CD4-positive, alpha-beta T cell (primary cell): ENCODE measurements around the gene PYGL. TPM values are rescaled to one million over a fixed set of nuclear protein-coding genes. Genes with fewer than 3 reads are reported as not detected.

Experiments
- ATAC-seq: fragments of 200-7000 bp; cut with Tn5 transposase; one replicate; pipeline ENCODE4 v1.10.0; 2022; ENCODE audit warnings: mild to moderate bottlenecking; ENCODE audit not compliant: poor library complexity
- CTCF ChIA-PET: fragments of 350-600 bp; sonication (Branson Sonifier 250); formaldehyde crosslinking; loops from one replicate; lab custom pipeline; 2021; ENCODE audit warnings: antibody characterized with exemption, inconsistent platforms; lab: Charles Lee
- POLR2A ChIA-PET: fragments of 350-600 bp; sonication (Branson Sonifier 250); formaldehyde crosslinking; loops from one replicate; lab custom pipeline; 2021; ENCODE audit warnings: antibody characterized with exemption, inconsistent platforms; lab: Charles Lee
- DNase-seq, 14 experiments: peaks; one replicate each; pipeline ENCODE4 v3.0.0-alpha.2; 2013 to 2020; ENCODE audit warnings: mixed read lengths in 2 of 14
- H3K27ac ChIP-seq, 2 donors: one replicate each; pipeline versions ENCODE4 v1.5.1 to v1.7.0; 2013; ENCODE audit warnings: low read length in 2 of 2, low read depth in 1 of 2, mild to moderate bottlenecking in 1 of 2
- H3K27me3 ChIP-seq, 2 experiments: 1 replicate in 1 of 2; 2 replicates in 1 of 2; pipeline versions ENCODE4 v1.6.1 to v1.7.0; 2013; ENCODE audit warnings: low read length in 2 of 2, control low read depth in 1 of 2, mild to moderate bottlenecking in 1 of 2, moderate library complexity in 1 of 2; ENCODE audit not compliant: insufficient read depth in 2 of 2, control insufficient read depth in 1 of 2
- H3K36me3 ChIP-seq: one replicate; pipeline ENCODE4 v1.6.1; 2013; ENCODE audit warnings: low read length, control low read depth; ENCODE audit not compliant: insufficient read depth
- H3K4me1 ChIP-seq: one replicate; pipeline ENCODE4 v1.6.1; 2013; ENCODE audit warnings: low read length, control low read depth; ENCODE audit not compliant: insufficient read depth
- H3K4me3 ChIP-seq: one replicate; pipeline ENCODE4 v1.5.1; 2013; ENCODE audit warnings: mild to moderate bottlenecking, low read length, moderate library complexity
- H3K9me3 ChIP-seq, 2 experiments: 1 replicate in 1 of 2; 2 replicates in 1 of 2; pipeline versions ENCODE4 v1.6.1 to v1.7.0; 2013; ENCODE audit warnings: low read length in 2 of 2, mild to moderate bottlenecking in 2 of 2, control low read depth in 1 of 2, moderate library complexity in 1 of 2; ENCODE audit not compliant: control insufficient read depth in 1 of 2, insufficient read depth in 1 of 2
- H3K27ac Mint-ChIP-seq: one replicate; pipeline ENCODE4 v1.8.0; 2020; ENCODE audit warnings: mixed read lengths
- H3K27me3 Mint-ChIP-seq: one replicate; pipeline ENCODE4 v1.8.0; 2021; ENCODE audit warnings: mixed read lengths
- H3K36me3 Mint-ChIP-seq: one replicate; pipeline ENCODE4 v1.8.0; 2021; ENCODE audit warnings: low read depth, mixed read lengths
- H3K4me1 Mint-ChIP-seq: one replicate; pipeline ENCODE4 v1.8.0; 2021; ENCODE audit warnings: low read depth, mixed read lengths
- H3K4me3 Mint-ChIP-seq: one replicate; pipeline ENCODE4 v1.8.0; 2020; ENCODE audit warnings: mild to moderate bottlenecking, mixed read lengths
- H3K9me3 Mint-ChIP-seq: one replicate; pipeline ENCODE4 v1.8.0; 2020; ENCODE audit warnings: mixed read lengths
- CTCF ChIP-seq: fragments of 200-600 bp; IDR thresholded peaks from one replicate; pipeline ENCODE4 v1.8.0; 2022; ENCODE audit warnings: antibody characterized with exemption, mild to moderate bottlenecking
- intact Hi-C, 2 experiments: fragments of 100-400 bp; cut with DNase I in 1 of 2; cut with micrococcal nuclease in 1 of 2; formaldehyde crosslinking; loops; one replicate each; pipeline versions ENCODE4 v1.15.1 to v1.9.0; 2023 to 2025; cut with DNase I, micrococcal nuclease
- total RNA-seq, 174 experiments: library from RNA in 2 of 174; stranded (reverse) in 2 of 174; gene quantifications; one replicate each; pipeline ENCODE4 v1.2.3 and lab custom pipeline; 2021 to 2026

The PYGL gene
- total RNA-seq, 2 experiments from 2014 or later = 0.59 to 0.69 TPM

- H3K9me3 ChIP-seq = no peaks in the 10 kb centered on the region
- Mint-ChIP-seq H3K27ac (no peak overlapping the region), H3K4me3 (no peak overlapping the region), H3K9me3 (no peaks in the 10 kb centered on the region), H3K4me1 (no peaks in the 10 kb centered on the region), H3K27me3 (no peaks in the 10 kb centered on the region), H3K36me3 (no peaks in the 10 kb centered on the region)
- H3K36me3 ChIP-seq = no peaks in the 10 kb centered on the region
- no peak for ATAC-seq
- H3K4me1 ChIP-seq = no peaks in the 10 kb centered on the region
- CTCF ChIA-PET = no interaction called here
- TF ChIP-seq CTCF = no peak
- no peak overlapping the region for H3K4me3 ChIP-seq
- DNase-seq = no peak
- peaks cover 0 to 3% of the 10 kb centered on the region in 2 experiments for H3K27me3 ChIP-seq
- no peak overlapping the region for H3K27ac ChIP-seq
- POLR2A ChIA-PET = no interaction called here
- intact Hi-C loops = no loop called here
These were observed 19.4 kb downstream of the PYGL start for GRCh38 chr14:50924843-50925242.

GRCh38 chr14:50924236-50924635 lies 20.0 kb downstream of the PYGL start:
- Mint-ChIP-seq H3K4me1 (no peaks in the 10 kb centered on the region), H3K36me3 (no peaks in the 10 kb centered on the region), H3K4me3 (no peak overlapping the region), H3K27me3 (peaks cover 2% of the 10 kb centered on the region), H3K9me3 (no peaks in the 10 kb centered on the region), H3K27ac (no peak overlapping the region)
- TF ChIP-seq CTCF = no peak
- Histone ChIP-seq H3K4me3 (no peak overlapping the region), H3K27ac (no peak overlapping the region), H3K4me1 (no peaks in the 10 kb centered on the region), H3K27me3 (peaks cover 0 to 3% of the 10 kb centered on the region in 2 experiments), H3K36me3 (no peaks in the 10 kb centered on the region), H3K9me3 (no peaks in the 10 kb centered on the region)
- CTCF ChIA-PET = no interaction called here
- DNase-seq (no peak), ATAC-seq (no peak)
- intact Hi-C loops = no loop called here
- POLR2A ChIA-PET = no interaction called here

GRCh38 chr14:50922803-50923202 lies 21.5 kb downstream of the PYGL start:
- peaks cover 0 to 3% of the 10 kb centered on the region in 2 experiments for H3K27me3 ChIP-seq
- Mint-ChIP-seq H3K4me3 (no peak overlapping the region), H3K27ac (no peak overlapping the region), H3K4me1 (no peaks in the 10 kb centered on the region), H3K27me3 (peaks cover 6% of the 10 kb centered on the region), H3K9me3 (no peaks in the 10 kb centered on the region), H3K36me3 (no peaks in the 10 kb centered on the region)
- no peaks in the 10 kb centered on the region for H3K9me3 ChIP-seq
- intact Hi-C loops = no loop called here
- no peaks in the 10 kb centered on the region for H3K4me1 ChIP-seq
- H3K4me3 ChIP-seq = no peak overlapping the region
- ChIA-PET POLR2A (no interaction called here), CTCF (no interaction called here)
- no peak overlapping the region for H3K27ac ChIP-seq
- DNase-seq = no peak
- ATAC-seq = no peak
- H3K36me3 ChIP-seq = no peaks in the 10 kb centered on the region
- TF ChIP-seq CTCF = no peak
